ENCODE results near the gene ZNF485. TPM values are rescaled to one million over a fixed set of nuclear protein-coding genes. Genes with fewer than 3 reads are reported as not detected.

Gene ZNF485
- total RNA-seq, 1 donor from 2014 or later, result 0.51 TPM

Other genes starting within 250 kb of the ZNF485 start
- not detected in 2 replicates for gene FXYD4, start 234.8 kb upstream of the ZNF485 start, total RNA-seq
- 167 and 193 TPM in 2 replicates for gene HNRNPF, start 197.3 kb upstream of the ZNF485 start, total RNA-seq
- 1.9 TPM in 2 replicates for gene ZNF487, start 169.3 kb upstream of the ZNF485 start, total RNA-seq
- gene ZNF239, start 31.8 kb upstream of the ZNF485 start, total RNA-seq, result 0.13 and 0.25 TPM in 2 replicates
- gene ZNF32, start 42.4 kb downstream of the ZNF485 start, total RNA-seq, result 16.3 and 23.4 TPM in 2 replicates

Measured in dermis microvascular lymphatic vessel endothelial cell (primary cell).